Mucosa of rectum (tissue), 2 donors: Measurements from ENCODE around the gene TAF11L13.

Experiments used
- H3K27ac ChIP-seq, 2 donors: one replicate each; pipeline ENCODE4 v1.7.0; 2013; ENCODE audit warnings: inconsistent platforms in 2 of 2, low read depth in 2 of 2, low read length in 2 of 2
- H3K27me3 ChIP-seq, 2 donors: one replicate each; pipeline ENCODE4 v1.7.0; 2013; ENCODE audit warnings: low read length in 2 of 2; ENCODE audit not compliant: control insufficient read depth in 2 of 2, insufficient read depth in 2 of 2
- H3K36me3 ChIP-seq, 2 donors: one replicate each; pipeline ENCODE4 v1.7.0; 2013; ENCODE audit warnings: low read length in 2 of 2; ENCODE audit not compliant: control insufficient read depth in 2 of 2, insufficient read depth in 2 of 2
- H3K4me1 ChIP-seq, 2 donors: one replicate each; pipeline ENCODE4 v1.7.0; 2013; ENCODE audit warnings: low read length in 2 of 2, mild to moderate bottlenecking in 1 of 2; ENCODE audit not compliant: control insufficient read depth in 2 of 2, insufficient read depth in 2 of 2
- H3K4me3 ChIP-seq, 2 donors: one replicate each; pipeline ENCODE4 v1.7.0; 2013; ENCODE audit warnings: low read length in 2 of 2
- H3K9ac ChIP-seq, 2 donors: one replicate each; pipeline ENCODE4 v1.7.0; 2013; ENCODE audit warnings: low read length in 2 of 2, low read depth in 1 of 2, mild to moderate bottlenecking in 1 of 2
- H3K9me3 ChIP-seq, 2 donors: one replicate each; pipeline ENCODE4 v1.7.0; 2013; ENCODE audit warnings: low read length in 2 of 2; ENCODE audit not compliant: control insufficient read depth in 2 of 2
- donor health status: healthy.
- donor health status: Normal muscosa, but diverticular disease.

The TAF11L13 gene

GRCh38 chr5:17678751-17679324 is 47.0 kb downstream of the TAF11L13 start:
- Histone ChIP-seq H3K9ac (no peak overlapping the region), H3K4me3 (no peak overlapping the region), H3K4me1 (no peaks in the 10 kb centered on the region), H3K27ac (no peak overlapping the region), H3K36me3 (no peaks in the 10 kb centered on the region), H3K27me3 (no peaks in the 10 kb centered on the region), H3K9me3 (no peaks in the 10 kb centered on the region)

GRCh38 chr5:17679597-17680203 is 47.8 kb downstream of the TAF11L13 start:
- no peak overlapping the region for H3K27ac ChIP-seq
- H3K9ac ChIP-seq: no peak overlapping the region
- no peaks in the 10 kb centered on the region for H3K27me3 ChIP-seq
- no peaks in the 10 kb centered on the region for H3K9me3 ChIP-seq
- H3K4me1 ChIP-seq: no peaks in the 10 kb centered on the region
- no peak overlapping the region for H3K4me3 ChIP-seq
- no peaks in the 10 kb centered on the region for H3K36me3 ChIP-seq

GRCh38 chr5:17680737-17681136 is 48.8 kb downstream of the TAF11L13 start:
- no peak overlapping the region for H3K27ac ChIP-seq
- no peak overlapping the region for H3K9ac ChIP-seq
- H3K9me3 ChIP-seq: no peaks in the 10 kb centered on the region
- H3K27me3 ChIP-seq: no peaks in the 10 kb centered on the region
- no peaks in the 10 kb centered on the region for H3K4me1 ChIP-seq
- H3K36me3 ChIP-seq: no peaks in the 10 kb centered on the region
- no peak overlapping the region for H3K4me3 ChIP-seq
